Uterus (tissue), 4 donors: Measurements from ENCODE around the gene TIRAP. TPM values are rescaled to one million over a fixed set of nuclear protein-coding genes. Genes with fewer than 3 reads are reported as not detected.
A peak's percentile ranks its signal among the peaks of the same experiment; 100 is the strongest.

Source experiments
- DNase-seq, 2 donors: peaks; one replicate each; pipeline ENCODE4 v3.0.0-alpha.2; 2019 to 2020
- H3K27ac ChIP-seq, 2 donors: fragments of 200-600 bp; sonication (generic); 1 replicate in 1 of 2; 2 replicates in 1 of 2; pipeline ENCODE4 v1.5.1; 2016 to 2018
- H3K27me3 ChIP-seq, 2 donors: fragments of 200-600 bp; sonication (generic); one replicate each; pipeline ENCODE4 v1.5.1; 2018 to 2019; ENCODE audit warnings: control low read depth in 1 of 2
- H3K36me3 ChIP-seq, 2 donors: fragments of 200-600 bp; sonication (generic); one replicate each; pipeline ENCODE4 v1.5.1; 2019; ENCODE audit warnings: control low read depth in 1 of 2
- H3K4me1 ChIP-seq, 2 donors: fragments of 200-600 bp; sonication (generic); one replicate each; pipeline ENCODE4 v1.5.1; 2018 to 2019; ENCODE audit warnings: control low read depth in 1 of 2
- H3K4me3 ChIP-seq, 2 donors: fragments of 200-600 bp; sonication (generic); 1 replicate in 1 of 2; 2 replicates in 1 of 2; pipeline ENCODE4 v1.5.1; 2018 to 2019; ENCODE audit warnings: mild to moderate bottlenecking in 1 of 2
- H3K9me3 ChIP-seq, 2 donors: fragments of 200-600 bp; sonication (generic); one replicate each; pipeline ENCODE4 v1.5.1; 2019; ENCODE audit warnings: control low read depth in 1 of 2
- POLR2A ChIP-seq, 2 donors: fragments of 450-650 bp; IDR thresholded peaks; one replicate each; pipeline ENCODE4 v1.6.1; 2016; ENCODE audit warnings: antibody characterized with exemption in 2 of 2, mild to moderate bottlenecking in 1 of 2, moderate library complexity in 1 of 2
- intact Hi-C: fragments of 100-400 bp; cut with DNase I; formaldehyde crosslinking; loops from one replicate; pipeline ENCODE4 v1.15.1; 2023; ENCODE audit warnings: low total_unique reads
- total RNA-seq, 4 donors: library from RNA; depleted of rRNA in 3 of 4; stranded (reverse); fragments of >200 nt in 3 of 4; gene quantifications; one replicate each; pipeline versions ENCODE4 v1.1.0 to v1.2.4, GENCODE V29; 2014 to 2023
- TF ChIP-seq, protein P1 (sequence below), 4 experiments: fragments of 200-600 bp in 2 of 4; fragments of 450-650 bp in 2 of 4; sonication (generic) in 2 of 4; IDR thresholded peaks; one replicate each; pipeline ENCODE4 v1.5.1; 2016 to 2019; ENCODE audit warnings: antibody characterized with exemption in 4 of 4, mild to moderate bottlenecking in 2 of 4, moderate library complexity in 1 of 4
- donor health status: DM: yes; HTN: yes; CAD: no.

The TIRAP gene
- total RNA-seq, 4 donors from 2014 or later: 0.88 to 17.7 (median 5.0) TPM

GRCh38 chr11:126277780-126278179, 5.1 kb upstream of the TIRAP start:
- intact Hi-C loops: no loop called here
- H3K36me3 ChIP-seq: no peaks in the 10 kb centered on the region
- H3K9me3 ChIP-seq: no peaks in the 10 kb centered on the region
- H3K4me3 ChIP-seq: no peak overlapping the region
- no peak overlapping the region for H3K27ac ChIP-seq
- H3K27me3 ChIP-seq: no peaks in the 10 kb centered on the region
- DNase-seq: no peak
- TF ChIP-seq POLR2A (IDR thresholded peaks at IDR 0.05): no peak
- TF ChIP-seq, protein P1, sequence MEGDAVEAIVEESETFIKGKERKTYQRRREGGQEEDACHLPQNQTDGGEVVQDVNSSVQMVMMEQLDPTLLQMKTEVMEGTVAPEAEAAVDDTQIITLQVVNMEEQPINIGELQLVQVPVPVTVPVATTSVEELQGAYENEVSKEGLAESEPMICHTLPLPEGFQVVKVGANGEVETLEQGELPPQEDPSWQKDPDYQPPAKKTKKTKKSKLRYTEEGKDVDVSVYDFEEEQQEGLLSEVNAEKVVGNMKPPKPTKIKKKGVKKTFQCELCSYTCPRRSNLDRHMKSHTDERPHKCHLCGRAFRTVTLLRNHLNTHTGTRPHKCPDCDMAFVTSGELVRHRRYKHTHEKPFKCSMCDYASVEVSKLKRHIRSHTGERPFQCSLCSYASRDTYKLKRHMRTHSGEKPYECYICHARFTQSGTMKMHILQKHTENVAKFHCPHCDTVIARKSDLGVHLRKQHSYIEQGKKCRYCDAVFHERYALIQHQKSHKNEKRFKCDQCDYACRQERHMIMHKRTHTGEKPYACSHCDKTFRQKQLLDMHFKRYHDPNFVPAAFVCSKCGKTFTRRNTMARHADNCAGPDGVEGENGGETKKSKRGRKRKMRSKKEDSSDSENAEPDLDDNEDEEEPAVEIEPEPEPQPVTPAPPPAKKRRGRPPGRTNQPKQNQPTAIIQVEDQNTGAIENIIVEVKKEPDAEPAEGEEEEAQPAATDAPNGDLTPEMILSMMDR (IDR thresholded peaks at IDR 0.05): no peak
- H3K4me1 ChIP-seq: peaks cover 3 to 4% of the 10 kb centered on the region in 2 donors

DNA sequence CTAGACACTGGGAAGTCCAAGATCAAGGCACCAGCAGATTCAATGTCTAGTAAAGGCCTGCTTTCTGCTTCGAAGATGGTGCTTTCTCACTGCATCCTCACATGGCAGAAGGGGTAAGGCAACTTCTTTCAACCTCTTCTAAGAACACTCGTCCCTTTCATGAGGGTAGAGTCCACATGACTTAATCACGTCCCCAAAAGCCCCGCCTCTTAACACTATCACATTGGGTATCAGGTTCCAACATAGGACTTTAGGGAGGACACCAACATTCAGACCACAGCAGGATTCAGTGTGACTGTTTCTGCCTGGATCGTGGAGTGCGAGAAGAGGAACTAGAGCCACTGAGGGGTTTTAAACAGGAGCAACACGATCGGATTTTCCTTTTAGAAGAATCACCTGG, 3.7 kb upstream of the TIRAP start:
- no peaks in the 10 kb centered on the region for H3K36me3 ChIP-seq
- H3K27ac ChIP-seq: no peak overlapping the region
- no peaks in the 10 kb centered on the region for H3K9me3 ChIP-seq
- intact Hi-C loops: no loop called here
- no peak for DNase-seq
- H3K27me3 ChIP-seq: no peaks in the 10 kb centered on the region
- TF ChIP-seq, protein P1 (IDR thresholded peaks at IDR 0.05): no peak
- no peak for TF ChIP-seq POLR2A (IDR thresholded peaks at IDR 0.05)
- H3K4me3 ChIP-seq: no peak overlapping the region
- H3K4me1 ChIP-seq: peaks cover 3 to 4% of the 10 kb centered on the region in 2 donors

GRCh38 chr11:126280595-126280994, 2.3 kb upstream of the TIRAP start:
- Histone ChIP-seq H3K4me1 (peaks cover 3 to 4% of the 10 kb centered on the region in 2 donors), H3K27ac (no peak overlapping the region)
- DNase-seq: no peak

DNA sequence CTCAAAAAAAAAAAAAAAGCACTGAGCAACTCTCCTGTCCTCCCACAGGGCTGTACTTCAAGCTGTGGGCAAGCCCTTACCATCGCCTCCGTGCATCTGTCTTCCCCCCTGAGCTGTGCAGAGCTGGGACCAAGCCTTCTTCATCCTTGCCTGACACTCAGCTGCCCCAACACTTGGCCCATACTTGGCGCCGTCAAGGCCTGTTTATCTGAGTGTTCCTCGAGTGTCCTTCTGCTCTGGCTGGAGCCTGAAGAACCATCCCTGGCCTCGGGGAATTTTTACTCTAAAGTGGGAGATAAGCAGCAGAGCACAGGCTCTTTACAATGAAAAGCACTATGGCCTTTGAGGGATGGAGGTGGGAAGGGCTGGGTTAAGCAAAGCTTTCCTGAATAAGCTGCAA, 1.6 kb upstream of the TIRAP start:
- Histone ChIP-seq H3K4me3 (no peak overlapping the region), H3K4me1 (peaks cover 3 to 4% of the 10 kb centered on the region in 2 donors), H3K9me3 (no peaks in the 10 kb centered on the region), H3K27me3 (no peaks in the 10 kb centered on the region), H3K27ac (no peak overlapping the region), H3K36me3 (no peaks in the 10 kb centered on the region)
- no peak for DNase-seq
- TF ChIP-seq, protein P1 (IDR thresholded peaks at IDR 0.05): no peak
- TF ChIP-seq POLR2A (IDR thresholded peaks at IDR 0.05): no peak
- intact Hi-C loops: no loop called here

More at GRCh38 chr11:126280595-126280994, 2.3 kb upstream of the TIRAP start:
- intact Hi-C loops: no loop called here
- H3K9me3 ChIP-seq: no peaks in the 10 kb centered on the region
- no peak for TF ChIP-seq POLR2A (IDR thresholded peaks at IDR 0.05)
- TF ChIP-seq, protein P1 (IDR thresholded peaks at IDR 0.05): no peak
- no peaks in the 10 kb centered on the region for H3K27me3 ChIP-seq
- H3K4me3 ChIP-seq: no peak overlapping the region
- H3K36me3 ChIP-seq: no peaks in the 10 kb centered on the region

DNA sequence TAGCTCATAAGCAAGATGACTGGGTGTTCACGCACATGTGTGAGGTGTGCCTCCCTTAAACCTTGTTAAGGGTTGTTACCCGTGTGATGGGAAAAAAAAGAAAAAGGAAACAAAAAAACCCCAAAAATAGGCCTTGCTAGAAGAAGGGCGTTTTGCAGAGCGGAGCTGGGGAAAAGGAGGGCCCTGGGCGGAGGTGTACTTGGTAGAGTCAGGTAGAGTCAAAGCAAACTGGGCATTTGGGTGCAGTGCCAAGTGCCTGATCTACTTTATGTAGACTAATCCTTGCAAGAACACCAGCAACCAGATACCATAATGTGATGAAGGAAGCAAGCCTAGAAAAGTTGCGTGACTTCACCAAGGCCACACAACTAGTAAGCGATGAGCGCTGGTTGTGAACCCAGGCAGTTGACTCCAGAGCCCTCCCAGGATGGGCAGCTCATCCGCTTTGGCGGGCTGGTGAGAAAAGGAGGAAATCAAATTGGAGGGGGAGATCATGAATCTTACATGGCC, 1.2 kb upstream of the TIRAP start:
- Histone ChIP-seq H3K4me1 (peaks cover 3 to 4% of the 10 kb centered on the region in 2 donors), H3K4me3 (no peak overlapping the region), H3K9me3 (no peaks in the 10 kb centered on the region), H3K36me3 (no peaks in the 10 kb centered on the region), H3K27ac (peak overlapping the region; percentile 91 to 94), H3K27me3 (no peaks in the 10 kb centered on the region)
- intact Hi-C loops: no loop called here
- no peak for TF ChIP-seq POLR2A (IDR thresholded peaks at IDR 0.05)
- TF ChIP-seq, protein P1 (IDR thresholded peaks at IDR 0.05): no peak
- no peak for DNase-seq
